Effector memory CD4-positive, alpha-beta T cell (primary cell): Measurements from ENCODE around the gene EWSR1.

Experiments used
- DNase-seq, 3 donors: peaks; one replicate each; pipeline ENCODE4 v3.0.0-alpha.2; 2020
- H3K27ac ChIP-seq: 2 replicates; pipeline ENCODE4 v1.7.0; 2013; ENCODE audit warnings: mild to moderate bottlenecking, low read length, moderate library complexity; ENCODE audit not compliant: insufficient read depth, poor library complexity, severe bottlenecking
- H3K27me3 ChIP-seq: replicated peaks from 2 replicates; pipeline ENCODE4 v1.7.0; 2013; ENCODE audit warnings: mild to moderate bottlenecking, low read length; ENCODE audit not compliant: insufficient read depth, control insufficient read depth, poor library complexity, severe bottlenecking
- H3K36me3 ChIP-seq: 2 replicates; pipeline ENCODE4 v1.7.0; 2013; ENCODE audit warnings: mild to moderate bottlenecking, low read length, moderate library complexity; ENCODE audit not compliant: control insufficient read depth, insufficient read depth
- H3K4me1 ChIP-seq: 2 replicates; pipeline ENCODE4 v1.7.0; 2013; ENCODE audit warnings: low read length, mild to moderate bottlenecking; ENCODE audit not compliant: control insufficient read depth, insufficient read depth, poor library complexity, severe bottlenecking
- H3K4me3 ChIP-seq: 2 replicates; pipeline ENCODE4 v1.7.0; 2013; ENCODE audit warnings: low read length, low read depth, mild to moderate bottlenecking; ENCODE audit not compliant: insufficient read depth, poor library complexity, severe bottlenecking
- H3K9me3 ChIP-seq: 2 replicates; pipeline ENCODE4 v1.7.0; 2013; ENCODE audit warnings: mild to moderate bottlenecking, low read length, moderate library complexity; ENCODE audit not compliant: control insufficient read depth

Gene EWSR1

DNA sequence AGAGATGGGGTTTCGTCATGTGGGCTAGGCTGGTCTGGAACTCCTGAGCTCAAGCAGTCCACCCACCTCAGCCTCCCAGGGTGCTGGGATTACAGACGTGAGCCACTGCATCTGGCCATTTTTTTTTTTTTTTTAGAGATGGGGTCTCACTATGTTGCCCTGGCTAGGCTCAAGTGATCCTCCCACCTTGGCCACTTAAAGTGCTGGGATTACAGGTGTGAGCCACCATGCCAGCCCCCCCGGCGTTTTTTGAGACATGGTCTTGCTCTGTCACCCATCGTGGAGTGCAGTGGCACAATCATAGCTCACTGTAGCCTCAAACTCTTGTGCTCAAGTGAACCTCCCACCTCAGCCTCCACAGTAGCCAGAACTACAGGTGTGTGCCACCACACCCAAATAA, 16.8 kb upstream of the EWSR1 start:
- H3K36me3 ChIP-seq, result no peaks in the 10 kb centered on the region
- no peaks in the 10 kb centered on the region for H3K27me3 ChIP-seq
- no peak overlapping the region for H3K27ac ChIP-seq
- H3K9me3 ChIP-seq, result no peaks in the 10 kb centered on the region
- H3K4me1 ChIP-seq, result no peaks in the 10 kb centered on the region
- H3K4me3 ChIP-seq, result no peak overlapping the region
- DNase-seq, result no peak

DNA sequence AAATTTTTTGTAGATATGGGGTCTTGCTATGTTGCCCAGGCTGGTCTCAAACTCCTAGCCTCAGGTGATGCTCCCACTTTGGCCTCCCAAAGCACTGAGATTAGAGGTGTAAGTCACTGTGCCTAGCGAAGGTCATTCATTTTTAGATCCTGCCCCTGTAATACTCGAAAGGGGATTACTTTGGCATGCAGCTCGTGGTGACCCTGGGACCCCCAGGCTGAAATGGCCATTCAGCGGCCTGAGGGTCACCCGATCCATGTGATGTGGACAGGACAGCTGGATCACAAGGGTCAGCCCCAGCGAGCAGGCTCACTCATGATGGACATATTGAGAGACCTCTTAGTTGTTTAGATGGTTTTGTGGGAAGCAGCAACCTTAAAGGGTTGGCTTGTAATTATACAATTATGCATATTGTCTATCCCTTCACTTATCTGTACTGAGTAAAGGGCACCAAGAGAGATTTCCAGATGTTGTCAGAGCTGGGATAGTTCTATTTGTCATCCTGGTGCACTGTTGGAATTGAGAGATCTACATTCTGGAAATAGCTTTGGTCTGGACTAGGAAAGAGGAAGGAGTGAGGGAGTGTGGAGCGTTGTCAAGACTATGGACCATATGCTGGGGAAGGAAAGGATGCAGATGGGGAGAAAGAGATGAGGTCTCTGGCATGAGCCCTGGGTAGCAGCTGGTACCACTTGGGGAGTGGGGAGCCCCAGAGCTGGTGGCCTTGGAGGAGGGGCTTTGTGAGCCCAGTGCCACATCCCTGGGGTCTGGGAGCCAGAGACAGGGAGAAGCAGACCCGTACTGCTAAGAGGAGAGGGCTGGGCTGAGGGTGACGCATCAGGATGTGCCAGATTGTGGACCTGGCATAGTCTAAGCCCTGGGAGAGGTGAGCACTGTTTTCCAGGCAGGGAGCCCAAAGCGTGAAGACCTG, 15.8 kb upstream of the EWSR1 start:
- no peaks in the 10 kb centered on the region for H3K27me3 ChIP-seq
- DNase-seq, result no peak

DNA sequence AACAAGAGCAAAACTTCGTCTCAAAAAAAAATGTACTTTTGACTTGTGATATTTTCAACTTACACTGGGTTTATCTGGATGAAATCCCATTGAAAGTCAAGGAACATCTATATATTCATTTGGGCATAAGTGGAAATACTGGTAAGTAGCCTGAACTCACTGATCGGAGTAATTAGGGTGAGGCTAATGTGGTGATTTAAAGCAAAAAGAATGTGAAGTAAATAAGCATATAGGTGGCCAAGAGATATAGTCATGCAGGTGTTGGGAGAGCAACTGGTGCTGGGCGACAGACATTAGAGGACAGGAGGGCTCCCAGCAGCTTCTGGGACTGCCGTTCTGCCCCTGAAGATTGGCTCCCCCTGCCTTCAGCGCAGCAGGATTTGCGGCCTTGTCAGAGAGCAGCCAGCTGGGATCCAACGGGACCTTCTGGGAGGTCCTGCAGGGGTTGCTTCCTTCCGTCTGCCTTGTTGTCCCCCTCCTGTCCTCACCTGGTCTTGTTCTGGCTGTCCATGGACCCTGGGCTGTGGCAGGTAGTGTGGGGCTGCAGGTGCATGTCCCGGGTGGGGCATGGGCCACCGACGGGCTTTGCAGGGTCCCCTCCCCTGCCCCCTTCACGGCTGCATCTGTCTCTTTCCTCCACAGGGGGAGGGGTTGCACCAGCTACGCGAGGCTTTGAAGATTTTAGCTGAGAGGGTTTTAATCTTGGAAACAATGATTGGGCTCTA, 14.3 kb upstream of the EWSR1 start:
- Histone ChIP-seq H3K9me3 (no peaks in the 10 kb centered on the region), H3K36me3 (no peaks in the 10 kb centered on the region), H3K4me1 (no peaks in the 10 kb centered on the region), H3K27me3 (no peaks in the 10 kb centered on the region), H3K4me3 (no peak overlapping the region), H3K27ac (no peak overlapping the region)
- no peak for DNase-seq

More for the DNA sequence above, 15.8 kb upstream of the EWSR1 start:
- Histone ChIP-seq H3K4me1 (no peaks in the 10 kb centered on the region), H3K27ac (no peak overlapping the region), H3K36me3 (no peaks in the 10 kb centered on the region), H3K9me3 (no peaks in the 10 kb centered on the region), H3K4me3 (no peak overlapping the region)

DNA sequence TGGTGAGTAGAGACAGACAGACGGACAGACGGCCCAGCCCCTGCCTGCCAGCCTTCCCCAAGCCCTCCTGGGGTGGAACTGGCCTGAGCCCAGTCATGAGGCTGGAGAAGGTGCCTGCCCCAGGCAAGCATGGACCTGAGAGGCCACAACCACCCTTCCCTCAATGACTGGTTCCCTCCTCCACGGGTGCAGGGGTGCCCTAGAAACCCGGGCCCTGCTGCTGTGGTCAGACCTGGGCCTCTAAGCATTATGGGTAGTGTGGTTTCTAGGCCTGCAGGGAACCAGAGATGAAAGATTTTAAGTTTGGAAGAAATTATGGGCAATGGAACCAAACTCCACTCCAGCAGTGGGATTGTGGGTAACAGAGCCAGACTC, 13.8 kb upstream of the EWSR1 start:
- no peaks in the 10 kb centered on the region for H3K4me1 ChIP-seq
- no peaks in the 10 kb centered on the region for H3K9me3 ChIP-seq
- no peak overlapping the region for H3K4me3 ChIP-seq
- no peaks in the 10 kb centered on the region for H3K36me3 ChIP-seq
- no peaks in the 10 kb centered on the region for H3K27me3 ChIP-seq
- no peak for DNase-seq
- no peak overlapping the region for H3K27ac ChIP-seq

DNA sequence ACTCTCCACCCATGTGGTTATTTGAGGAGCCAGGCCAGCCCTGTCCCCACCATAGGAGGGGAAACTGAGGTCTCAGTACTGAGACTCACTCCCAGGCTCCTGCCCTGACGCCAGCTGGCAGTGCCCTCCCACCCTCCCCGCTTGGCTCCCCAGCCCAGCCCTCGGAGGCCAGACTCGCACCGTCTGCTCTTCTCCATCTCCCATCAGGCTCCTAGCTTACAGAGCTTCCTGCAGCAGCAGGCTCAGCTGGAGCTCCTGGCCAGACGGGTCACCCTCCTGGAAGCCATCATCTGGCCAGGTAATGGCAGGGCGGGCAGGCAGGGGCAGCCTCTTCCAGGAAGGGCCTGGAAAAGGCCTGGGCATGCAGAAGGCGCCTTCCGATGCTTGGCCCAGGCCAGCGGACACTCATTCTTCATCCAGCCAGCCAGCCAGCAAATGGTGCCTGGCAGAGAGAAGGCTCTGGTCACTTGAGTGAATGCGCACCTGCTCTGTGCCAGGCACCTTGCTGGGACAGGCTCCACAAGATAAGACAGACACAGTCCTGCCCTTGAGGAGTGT, 12.9 kb upstream of the EWSR1 start:
- H3K9me3 ChIP-seq, result no peaks in the 10 kb centered on the region
- H3K27me3 ChIP-seq, result no peaks in the 10 kb centered on the region
- no peak overlapping the region for H3K27ac ChIP-seq
- no peak overlapping the region for H3K4me3 ChIP-seq
- no peaks in the 10 kb centered on the region for H3K36me3 ChIP-seq
- DNase-seq, result no peak
- no peaks in the 10 kb centered on the region for H3K4me1 ChIP-seq

DNA sequence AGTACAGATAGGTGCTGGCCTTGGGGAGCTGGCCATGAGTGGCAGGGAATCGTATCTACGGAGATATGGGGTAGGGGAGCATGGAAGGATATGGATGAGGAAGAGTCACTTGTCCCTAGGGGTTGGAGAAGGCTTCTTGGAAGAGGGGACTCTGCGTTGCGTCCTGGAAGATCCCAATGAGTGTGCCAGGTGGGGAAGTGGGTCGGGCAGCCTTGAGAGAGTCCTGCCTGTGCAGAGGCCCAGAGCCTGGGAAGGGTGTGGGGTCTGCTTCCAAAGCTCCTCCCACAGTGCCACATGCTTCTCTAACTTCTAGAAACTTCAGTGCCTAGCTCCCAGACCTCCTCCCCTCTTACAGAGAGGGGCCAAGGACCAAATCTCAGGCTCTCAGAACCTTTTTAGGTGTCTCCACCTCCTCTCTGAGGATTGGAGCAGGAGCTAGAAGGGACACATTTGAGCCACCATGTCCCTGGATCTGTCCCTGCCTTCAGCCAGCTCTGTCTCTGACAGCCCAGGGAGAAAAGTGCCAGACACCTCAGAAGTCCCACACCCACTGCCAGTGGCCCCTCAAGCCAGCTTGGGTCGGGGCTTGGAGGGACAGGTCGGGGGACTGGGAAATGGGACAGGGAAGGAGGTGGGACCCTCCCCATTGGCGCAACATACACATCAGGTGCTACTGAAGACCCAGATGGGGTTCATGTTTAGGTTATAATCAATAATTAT, 11.3 kb upstream of the EWSR1 start:
- Histone ChIP-seq H3K9me3 (no peaks in the 10 kb centered on the region), H3K36me3 (no peaks in the 10 kb centered on the region), H3K27me3 (no peaks in the 10 kb centered on the region), H3K4me3 (no peak overlapping the region), H3K27ac (no peak overlapping the region), H3K4me1 (no peaks in the 10 kb centered on the region)
- no peak for DNase-seq

DNA sequence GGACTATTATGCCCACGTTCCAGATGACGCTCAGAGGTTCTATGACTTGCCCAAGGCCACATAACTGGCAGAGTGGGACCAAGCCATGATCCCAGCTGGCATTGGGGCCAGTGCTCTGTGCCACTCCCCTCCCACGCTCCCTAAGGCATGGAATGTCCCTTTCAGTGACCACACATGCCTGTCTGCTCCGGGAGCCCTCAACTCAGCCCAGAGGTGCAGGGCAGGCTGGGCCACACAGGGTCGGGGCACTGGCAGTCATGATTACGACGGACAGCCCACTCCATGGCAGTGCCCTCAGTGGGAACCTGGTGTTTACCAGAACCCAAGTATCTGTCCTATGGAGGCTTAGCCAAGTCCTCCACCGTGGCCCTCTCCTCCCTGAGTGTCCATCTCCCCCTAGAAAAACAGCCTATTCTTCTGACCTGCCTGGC, 10.3 kb upstream of the EWSR1 start:
- H3K9me3 ChIP-seq, result no peaks in the 10 kb centered on the region
- no peaks in the 10 kb centered on the region for H3K27me3 ChIP-seq
- DNase-seq, result no peak
- H3K4me3 ChIP-seq, result no peak overlapping the region
- H3K4me1 ChIP-seq, result no peaks in the 10 kb centered on the region
- no peaks in the 10 kb centered on the region for H3K36me3 ChIP-seq
- H3K27ac ChIP-seq, result no peak overlapping the region

DNA sequence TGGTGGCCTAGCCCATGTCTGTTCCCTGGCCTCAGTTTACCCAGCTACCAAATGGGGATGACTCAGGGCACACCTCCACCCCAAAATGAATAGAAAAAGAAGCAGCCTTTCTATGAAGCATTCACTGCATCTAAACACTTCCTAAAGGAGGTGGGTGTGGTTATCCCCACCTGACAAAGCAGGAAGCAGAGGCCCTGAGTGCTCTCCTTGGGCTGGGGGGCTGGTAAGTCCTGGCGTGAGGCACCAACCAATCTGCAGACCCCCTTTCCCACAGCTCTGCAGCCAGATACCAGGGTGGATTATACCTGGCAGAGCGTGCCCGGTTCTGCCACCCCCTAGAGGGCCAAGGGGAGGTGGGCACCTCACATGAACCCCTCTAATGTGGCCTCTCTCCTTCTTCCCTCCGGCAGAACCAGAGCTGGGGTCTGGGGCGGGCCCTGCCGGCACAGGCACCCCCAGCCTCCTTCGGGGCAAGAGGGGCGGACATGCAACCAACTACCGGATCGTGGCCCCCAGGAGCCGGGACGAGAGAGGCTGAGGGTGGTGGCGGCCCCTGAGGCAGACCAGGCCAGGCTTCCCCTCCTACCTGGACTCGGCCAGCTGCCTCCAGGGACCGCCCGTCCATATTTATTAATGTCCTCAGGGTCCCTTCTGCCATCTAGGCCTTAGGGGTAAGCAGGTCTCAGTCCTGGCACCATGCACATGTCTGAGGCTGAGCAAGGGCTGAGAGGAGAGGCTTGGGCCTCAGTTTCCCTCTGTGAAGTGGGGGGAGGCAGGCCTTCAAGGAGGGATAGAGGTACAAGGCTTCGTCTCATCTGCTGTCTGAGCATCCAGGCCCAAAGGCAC, 9.4 kb upstream of the EWSR1 start:
- no peaks in the 10 kb centered on the region for H3K4me1 ChIP-seq
- no peaks in the 10 kb centered on the region for H3K27me3 ChIP-seq
- H3K9me3 ChIP-seq, result no peaks in the 10 kb centered on the region
- DNase-seq, result no peak
- no peaks in the 10 kb centered on the region for H3K36me3 ChIP-seq
- no peak overlapping the region for H3K4me3 ChIP-seq
- H3K27ac ChIP-seq, result no peak overlapping the region

DNA sequence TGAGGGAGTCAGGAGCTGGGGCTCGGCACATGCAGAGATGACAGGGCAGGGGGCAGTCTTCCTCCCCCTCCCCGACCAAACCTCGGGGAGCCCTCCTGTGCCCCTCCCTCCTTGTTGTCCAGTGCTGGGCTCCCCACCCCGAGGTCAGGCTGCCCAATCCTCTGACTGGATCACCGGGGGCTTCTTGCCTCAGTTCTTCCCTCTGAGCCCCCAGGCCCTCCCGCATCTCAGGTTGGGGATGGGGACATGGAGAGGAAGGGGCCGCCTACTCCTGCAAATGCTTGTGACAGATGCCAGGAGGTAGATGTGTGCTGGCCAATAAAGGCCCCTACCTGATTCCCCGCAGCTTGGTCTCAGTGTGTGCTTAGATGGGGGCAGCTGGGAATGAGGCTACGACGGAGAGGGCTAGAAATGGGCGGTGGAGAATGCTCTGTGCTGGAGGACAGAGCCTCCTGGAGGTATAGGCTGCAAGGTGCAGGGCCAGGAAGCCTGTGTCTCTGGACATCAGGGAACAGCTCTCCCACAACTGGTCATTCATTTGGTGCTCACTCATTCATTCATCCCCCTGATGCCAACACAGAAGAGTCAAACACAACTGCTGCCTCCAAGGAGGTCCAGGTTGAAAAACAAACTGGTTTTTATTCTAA, 8.7 kb upstream of the EWSR1 start:
- no peak for DNase-seq
- Histone ChIP-seq H3K27me3 (no peaks in the 10 kb centered on the region), H3K36me3 (no peaks in the 10 kb centered on the region), H3K9me3 (no peaks in the 10 kb centered on the region), H3K27ac (no peak overlapping the region), H3K4me3 (no peak overlapping the region), H3K4me1 (no peaks in the 10 kb centered on the region)
